ENCODE results near the gene DDAH1. TPM values are rescaled to one million over a fixed set of nuclear protein-coding genes. Genes with fewer than 3 reads are reported as not detected.

DDAH1 gene
- total RNA-seq, 3 donors from 2014 or later = 9.3 to 24.3 (median 23.9) TPM

DNA sequence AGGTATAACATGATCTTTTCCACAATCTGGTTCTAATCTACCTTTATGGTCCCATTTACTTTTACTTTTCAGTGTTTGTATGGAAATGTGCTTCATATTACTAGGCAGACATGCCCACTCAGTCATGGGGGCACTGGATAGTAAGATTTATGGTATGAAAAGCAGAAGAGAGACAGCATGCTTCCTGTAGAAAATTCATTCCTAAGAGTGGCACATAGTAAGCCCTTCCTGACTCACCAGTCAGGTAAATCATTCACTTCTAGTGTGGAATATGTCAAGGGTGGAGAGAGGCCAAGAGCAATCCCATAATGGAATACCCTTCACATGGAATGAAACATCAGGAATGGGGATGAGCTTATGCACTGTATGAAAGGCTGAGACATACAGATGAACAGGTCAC lies 139.0 kb downstream of the DDAH1 start:
- H3K27ac ChIP-seq = no peak overlapping the region
- no peak overlapping the region for H3K4me3 ChIP-seq
- no peaks in the 10 kb centered on the region for H3K9me3 ChIP-seq
- no peaks in the 10 kb centered on the region for H3K27me3 ChIP-seq
- intact Hi-C loops (cut with DNase I; ENCODE audit: low total_unique reads) = no loop called here
- DNase-seq (ENCODE audit: low spot score in 2 of 2) = no peak
- no peaks in the 10 kb centered on the region for H3K4me1 ChIP-seq
- H3K36me3 ChIP-seq = no peaks in the 10 kb centered on the region
- TF ChIP-seq, protein P1, sequence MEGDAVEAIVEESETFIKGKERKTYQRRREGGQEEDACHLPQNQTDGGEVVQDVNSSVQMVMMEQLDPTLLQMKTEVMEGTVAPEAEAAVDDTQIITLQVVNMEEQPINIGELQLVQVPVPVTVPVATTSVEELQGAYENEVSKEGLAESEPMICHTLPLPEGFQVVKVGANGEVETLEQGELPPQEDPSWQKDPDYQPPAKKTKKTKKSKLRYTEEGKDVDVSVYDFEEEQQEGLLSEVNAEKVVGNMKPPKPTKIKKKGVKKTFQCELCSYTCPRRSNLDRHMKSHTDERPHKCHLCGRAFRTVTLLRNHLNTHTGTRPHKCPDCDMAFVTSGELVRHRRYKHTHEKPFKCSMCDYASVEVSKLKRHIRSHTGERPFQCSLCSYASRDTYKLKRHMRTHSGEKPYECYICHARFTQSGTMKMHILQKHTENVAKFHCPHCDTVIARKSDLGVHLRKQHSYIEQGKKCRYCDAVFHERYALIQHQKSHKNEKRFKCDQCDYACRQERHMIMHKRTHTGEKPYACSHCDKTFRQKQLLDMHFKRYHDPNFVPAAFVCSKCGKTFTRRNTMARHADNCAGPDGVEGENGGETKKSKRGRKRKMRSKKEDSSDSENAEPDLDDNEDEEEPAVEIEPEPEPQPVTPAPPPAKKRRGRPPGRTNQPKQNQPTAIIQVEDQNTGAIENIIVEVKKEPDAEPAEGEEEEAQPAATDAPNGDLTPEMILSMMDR (IDR thresholded peaks at IDR 0.05) = no peak
- TF ChIP-seq POLR2A (IDR thresholded peaks at IDR 0.05) (no peak), POLR2AphosphoS5 (IDR thresholded peaks at IDR 0.05) (no peak)

DNA sequence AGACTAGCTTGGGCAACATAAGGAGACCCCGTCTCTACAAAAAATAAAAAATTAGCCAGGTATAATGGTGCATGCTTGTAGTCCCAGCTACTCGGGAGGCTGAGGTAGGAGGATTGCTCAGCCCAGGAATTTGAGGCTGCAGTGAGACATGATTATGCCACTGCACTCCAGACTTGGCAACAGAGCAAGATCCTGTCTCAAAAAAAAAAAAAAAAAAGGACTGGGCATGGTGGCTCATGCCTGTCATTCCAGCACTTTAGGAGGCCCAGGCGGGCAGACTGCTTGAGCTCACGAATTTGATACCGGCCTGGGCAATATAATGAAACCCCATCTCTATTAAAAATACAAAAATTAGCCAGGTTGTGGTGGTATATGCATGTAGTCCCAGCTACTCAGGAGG lies 141.2 kb downstream of the DDAH1 start:
- no peaks in the 10 kb centered on the region for H3K4me1 ChIP-seq
- DNase-seq (ENCODE audit: low spot score in 2 of 2) = no peak
- TF ChIP-seq POLR2A (IDR thresholded peaks at IDR 0.05) (no peak), POLR2AphosphoS5 (IDR thresholded peaks at IDR 0.05) (no peak)
- no peak overlapping the region for H3K4me3 ChIP-seq
- no peaks in the 10 kb centered on the region for H3K27me3 ChIP-seq
- no peaks in the 10 kb centered on the region for H3K36me3 ChIP-seq
- no peaks in the 10 kb centered on the region for H3K9me3 ChIP-seq
- H3K27ac ChIP-seq = no peak overlapping the region
- intact Hi-C loops (cut with DNase I; ENCODE audit: low total_unique reads) = no loop called here

DNA sequence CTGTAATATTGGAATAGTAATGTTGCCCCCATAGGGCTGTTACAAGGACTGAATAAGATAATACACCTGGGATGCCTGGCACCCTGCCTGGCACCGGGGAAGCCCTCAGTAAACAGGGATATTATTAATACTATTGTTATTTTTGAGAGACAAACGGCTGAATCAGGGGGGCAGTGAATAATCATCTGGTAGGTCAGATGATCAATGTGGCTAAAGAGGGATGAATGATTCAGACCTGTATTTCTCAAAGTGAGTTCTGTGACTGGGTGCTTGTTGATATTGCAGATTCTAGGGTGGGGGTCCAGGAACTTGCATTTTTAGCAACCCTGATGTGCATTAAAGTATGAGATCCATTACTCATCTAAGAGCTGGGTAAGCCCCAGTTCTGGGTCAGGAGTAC lies 142.3 kb downstream of the DDAH1 start:
- Histone ChIP-seq H3K27me3 (no peaks in the 10 kb centered on the region), H3K36me3 (no peaks in the 10 kb centered on the region), H3K27ac (no peak overlapping the region), H3K4me1 (no peaks in the 10 kb centered on the region), H3K9me3 (no peaks in the 10 kb centered on the region), H3K4me3 (no peak overlapping the region)
- no peak for DNase-seq (ENCODE audit: low spot score in 2 of 2)
- TF ChIP-seq POLR2A (IDR thresholded peaks at IDR 0.05) = no peak
- TF ChIP-seq, protein P1 (IDR thresholded peaks at IDR 0.05) = no peak
- TF ChIP-seq POLR2AphosphoS5 (IDR thresholded peaks at IDR 0.05) = no peak
- intact Hi-C loops (cut with DNase I; ENCODE audit: low total_unique reads) = no loop called here

DNA sequence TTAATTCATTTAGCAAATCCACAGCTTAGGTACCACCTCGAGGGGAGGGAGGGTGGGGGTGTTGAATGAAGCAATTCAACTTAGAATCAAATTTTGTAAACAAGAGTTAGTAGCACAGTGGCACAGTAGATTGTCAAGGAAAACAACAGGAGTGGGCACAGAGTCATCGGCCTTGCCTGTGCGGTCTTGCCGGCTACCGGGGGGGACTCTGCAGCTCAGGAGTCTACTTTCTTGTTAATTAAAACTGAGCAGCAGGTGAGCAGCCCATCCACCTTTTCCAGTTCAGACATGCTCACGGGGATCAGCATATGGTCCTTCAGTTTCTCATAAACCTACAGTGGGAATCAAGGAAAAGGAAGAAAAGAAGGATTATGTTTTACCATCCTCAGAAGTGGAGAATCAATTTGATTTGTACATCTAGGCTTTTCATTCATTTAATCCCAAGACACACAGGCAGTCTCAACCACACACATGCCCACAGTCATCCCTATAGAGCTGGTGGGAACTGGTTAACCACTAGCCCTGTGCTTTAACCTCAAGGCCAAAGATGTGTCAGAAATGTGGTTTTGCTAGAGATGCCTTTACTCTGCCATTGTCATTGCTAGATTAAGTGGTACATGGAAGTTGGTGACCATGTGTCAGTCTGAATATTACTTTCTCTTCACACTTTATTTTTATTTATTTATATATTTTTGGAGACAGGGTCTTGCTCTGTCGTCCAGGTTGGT lies 143.6 kb downstream of the DDAH1 start:
- TF ChIP-seq, protein P1 (IDR thresholded peaks at IDR 0.05) = no peak
- TF ChIP-seq POLR2A (IDR thresholded peaks at IDR 0.05) (no peak), POLR2AphosphoS5 (IDR thresholded peaks at IDR 0.05) (no peak)
- no peak for DNase-seq (ENCODE audit: low spot score in 2 of 2)
- no peaks in the 10 kb centered on the region for H3K9me3 ChIP-seq
- H3K27me3 ChIP-seq = no peaks in the 10 kb centered on the region
- no peaks in the 10 kb centered on the region for H3K4me1 ChIP-seq
- intact Hi-C loops (cut with DNase I; ENCODE audit: low total_unique reads) = no loop called here
- no peak overlapping the region for H3K27ac ChIP-seq
- no peaks in the 10 kb centered on the region for H3K36me3 ChIP-seq
- H3K4me3 ChIP-seq = no peak overlapping the region

DNA sequence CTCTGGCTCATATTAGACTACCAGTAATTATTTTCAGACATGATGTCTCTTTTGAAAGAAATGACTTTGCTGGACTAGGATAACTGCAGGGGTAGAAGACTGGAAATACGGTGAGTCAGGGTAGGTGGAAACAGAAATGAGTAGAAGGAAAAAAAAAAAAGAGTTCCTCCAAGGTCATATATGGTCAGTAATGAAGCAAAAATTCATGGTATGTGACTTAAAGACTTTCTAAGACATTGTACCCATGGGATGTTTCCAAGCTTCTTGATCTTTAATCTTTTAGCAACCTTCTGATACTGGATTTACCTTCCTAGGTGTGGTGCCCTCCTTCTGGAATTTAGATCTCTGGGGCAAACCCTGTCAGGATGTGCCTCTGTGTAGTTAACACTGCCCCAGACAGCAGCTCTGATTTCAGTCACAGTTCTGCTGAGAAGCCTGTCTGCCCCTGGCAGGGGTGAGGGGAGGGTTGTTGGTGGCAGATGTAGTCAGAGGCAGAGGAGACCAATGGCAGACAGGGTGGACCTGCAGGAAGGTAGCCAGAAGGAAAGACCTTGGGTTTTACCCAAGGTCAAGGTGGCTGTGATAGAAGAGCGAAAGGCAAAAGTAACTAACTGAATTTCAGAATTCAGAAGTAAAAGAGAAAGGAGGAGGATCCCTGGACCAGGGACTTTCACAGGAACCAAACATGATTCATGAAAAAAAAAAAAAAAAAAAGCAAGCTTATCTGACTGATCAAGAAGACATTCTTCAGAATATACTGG lies 144.4 kb downstream of the DDAH1 start:
- H3K4me1 ChIP-seq = no peaks in the 10 kb centered on the region
- DNase-seq (ENCODE audit: low spot score in 2 of 2) = no peak
- no peak for TF ChIP-seq POLR2AphosphoS5 (IDR thresholded peaks at IDR 0.05)
- TF ChIP-seq, protein P1 (IDR thresholded peaks at IDR 0.05) = no peak
- no peak for TF ChIP-seq POLR2A (IDR thresholded peaks at IDR 0.05)
- no peaks in the 10 kb centered on the region for H3K27me3 ChIP-seq
- H3K4me3 ChIP-seq = no peak overlapping the region
- no peaks in the 10 kb centered on the region for H3K9me3 ChIP-seq
- H3K27ac ChIP-seq = peak overlapping the region in 1 of 2 donors; percentile 51
- H3K36me3 ChIP-seq = no peaks in the 10 kb centered on the region
- intact Hi-C loops (cut with DNase I; ENCODE audit: low total_unique reads) = no loop called here

Data from breast epithelium (tissue), 4 donors.